GM19467 (cell line): ENCODE results near the gene RMND5A.
"Not testable (repeated sequence)": the region's sequence is repeated elsewhere in the genome, so short reads cannot be mapped to it uniquely, and the experiment has no call there.

ENCODE experiments used
- ATAC-seq: cut with Tn5 transposase; IDR thresholded peaks from one replicate; pipeline ENCODE4 v1.9.1; 2021; ENCODE audit warnings: mild to moderate bottlenecking, moderate library complexity; ENCODE audit not compliant: unreplicated experiment

RMND5A gene

DNA sequence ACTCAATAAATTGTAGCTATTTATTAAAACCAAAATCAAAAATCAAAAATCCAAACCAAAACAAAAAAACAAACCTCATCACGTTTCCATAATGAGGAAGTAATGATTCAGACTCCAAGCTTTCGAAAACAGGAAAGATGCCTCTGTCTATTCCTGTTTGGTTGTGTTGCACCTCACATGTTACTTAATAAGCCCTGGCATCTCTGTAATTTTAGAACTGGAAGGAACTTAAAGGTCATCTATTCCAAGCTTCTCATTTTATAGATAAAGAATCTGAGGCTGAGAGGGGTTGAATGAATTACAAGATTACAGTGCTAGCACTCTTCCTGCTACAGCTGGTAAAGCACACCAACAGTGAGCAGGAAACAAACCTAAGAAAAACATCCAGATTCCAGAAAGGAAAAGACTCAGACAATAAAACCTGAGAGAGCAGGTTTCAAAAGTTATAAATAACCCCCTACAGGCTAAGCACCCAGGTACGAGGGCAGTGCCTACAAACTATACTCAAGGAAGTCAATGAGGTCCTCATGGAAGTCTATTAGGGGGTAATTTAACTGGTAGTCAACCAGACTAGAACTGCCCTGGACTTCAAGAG is 5.4 kb upstream of the RMND5A start:
- not testable (repeated sequence) for ATAC-seq

- ATAC-seq, result not testable (repeated sequence)
Measured at GRCh38 chr2:86719263-86719636, 841 bp upstream of the RMND5A start.

- ATAC-seq, result peak; percentile 26
Measured at GRCh38 chr2:86720540-86721320, 639 bp downstream of the RMND5A start.

DNA sequence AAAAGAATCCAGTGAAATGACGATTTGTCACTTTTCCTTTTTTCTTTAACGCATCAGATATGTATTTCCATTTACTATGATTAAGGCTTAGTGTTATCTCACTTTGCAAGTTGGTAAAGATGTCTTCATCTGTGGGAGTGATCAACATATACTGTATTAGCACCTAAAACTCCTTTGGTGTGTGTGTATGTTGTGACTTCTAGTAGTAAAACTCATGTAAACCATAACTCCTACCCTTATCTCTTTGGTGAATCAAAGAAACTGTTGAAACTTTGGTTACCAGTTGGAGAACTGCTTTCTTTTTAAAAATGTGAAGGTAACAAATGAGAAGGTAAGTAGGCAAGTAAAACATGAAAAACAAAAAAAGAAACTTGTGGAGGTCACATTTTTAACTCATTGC is 5.6 kb downstream of the RMND5A start:
- ATAC-seq, result not testable (repeated sequence)

GRCh38 chr2:86732040-86732525 is 12.0 kb downstream of the RMND5A start:
- ATAC-seq, result not testable (repeated sequence)

DNA sequence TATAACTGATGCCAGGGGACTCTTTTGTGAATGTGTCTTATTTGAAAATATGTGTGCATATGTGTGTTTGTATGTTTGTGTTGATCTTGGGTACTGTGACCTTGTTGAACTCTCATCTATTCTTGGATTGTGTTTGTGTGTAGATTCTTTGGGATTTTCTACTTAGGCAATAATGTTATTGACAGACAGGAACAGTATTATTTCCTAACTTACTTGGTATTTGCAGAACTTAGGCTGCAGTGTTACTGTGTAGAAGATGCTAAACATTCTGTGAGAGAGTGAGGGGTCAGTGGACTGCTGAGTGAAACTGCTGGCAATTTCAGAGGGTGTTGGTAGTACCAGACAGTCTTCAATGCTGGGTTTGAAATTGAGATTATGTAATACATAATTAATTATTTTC is 12.7 kb downstream of the RMND5A start:
- not testable (repeated sequence) for ATAC-seq

GRCh38 chr2:86733528-86733927 is 13.4 kb downstream of the RMND5A start:
- ATAC-seq, result not testable (repeated sequence)

GRCh38 chr2:86734896-86735295 is 14.8 kb downstream of the RMND5A start:
- ATAC-seq, result not testable (repeated sequence)

- not testable (repeated sequence) for ATAC-seq
Measured at GRCh38 chr2:86739485-86739884, 19.4 kb downstream of the RMND5A start.

- not testable (repeated sequence) for ATAC-seq
Measured at GRCh38 chr2:86739889-86740288, 19.8 kb downstream of the RMND5A start.

- ATAC-seq, result not testable (repeated sequence)
Measured at GRCh38 chr2:86741889-86742498, 21.9 kb downstream of the RMND5A start.

DNA sequence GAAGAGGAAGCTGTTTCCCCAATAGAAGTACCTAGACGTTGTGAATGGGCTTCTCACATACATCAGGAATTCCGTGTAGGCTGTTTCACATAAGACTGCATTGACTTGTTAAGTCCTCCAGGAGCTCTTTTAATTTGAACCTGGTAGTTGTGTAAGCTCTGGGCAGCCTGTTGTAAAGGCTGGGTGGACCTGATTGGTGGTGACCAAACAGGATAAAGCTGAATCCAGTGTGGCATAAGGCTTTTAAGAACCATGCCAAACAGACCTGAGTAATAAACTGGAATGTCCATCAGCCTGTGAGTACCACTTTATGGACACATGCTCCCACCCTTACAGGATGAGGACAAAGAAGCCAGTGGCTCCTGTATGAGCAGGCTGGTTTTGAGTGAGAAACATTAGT is 24.1 kb downstream of the RMND5A start:
- ATAC-seq, result no peak

GRCh38 chr2:86746939-86747338 is 26.8 kb downstream of the RMND5A start:
- ATAC-seq, result no peak

GRCh38 chr2:86747711-86748639 is 27.9 kb downstream of the RMND5A start:
- ATAC-seq, result no peak

- ATAC-seq, result no peak
Measured at GRCh38 chr2:86750240-86750839, 30.2 kb downstream of the RMND5A start.

- no peak for ATAC-seq
Measured at GRCh38 chr2:86751778-86752177, 31.7 kb downstream of the RMND5A start.

GRCh38 chr2:86752934-86753333 is 32.8 kb downstream of the RMND5A start:
- ATAC-seq, result no peak

DNA sequence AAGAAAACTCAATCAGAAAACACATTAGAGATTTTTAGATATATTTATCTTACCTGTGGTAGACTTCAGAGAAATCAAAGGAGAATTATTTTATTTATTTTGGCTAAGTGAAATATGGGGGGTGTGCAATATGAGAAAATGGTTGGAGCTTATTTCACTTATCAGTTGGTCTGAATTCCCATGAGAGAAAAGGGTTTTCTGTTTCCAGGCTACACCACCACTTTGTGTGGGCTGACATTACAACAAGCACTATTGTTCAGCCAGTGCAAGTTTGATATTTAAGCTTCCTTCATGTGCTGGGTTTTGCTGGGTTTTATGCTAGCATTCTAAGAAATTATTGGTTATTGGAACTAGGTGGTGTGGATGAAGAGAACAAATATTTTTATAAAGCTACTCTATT is 33.5 kb downstream of the RMND5A start:
- no peak for ATAC-seq

DNA sequence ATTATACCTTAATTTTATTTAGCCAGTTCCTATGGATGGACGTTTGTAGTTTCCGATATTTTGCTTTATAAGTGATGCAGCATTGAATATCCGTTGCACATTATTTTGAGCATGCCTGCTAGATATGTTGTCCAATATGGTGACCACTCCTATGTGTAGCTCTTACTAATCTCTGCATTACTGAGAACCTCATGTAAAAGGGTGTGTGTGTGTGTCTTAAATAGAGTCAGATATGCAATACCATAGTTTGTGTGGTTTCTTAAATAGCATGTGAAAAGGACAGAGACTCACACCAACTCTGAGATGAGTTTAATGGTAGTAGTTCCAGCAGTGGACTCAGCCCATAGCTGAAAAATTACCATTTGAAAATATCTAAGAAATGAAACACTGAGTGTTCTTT is 38.3 kb downstream of the RMND5A start:
- ATAC-seq, result no peak

- no peak for ATAC-seq
Measured at GRCh38 chr2:86760371-86760770, 40.3 kb downstream of the RMND5A start.
